NCI-H2227 treated with DMSO at 0.1 percent for 48 hours (cell line): ENCODE results near the gene ZDBF2.
"Not testable (repeated sequence)": the region's sequence is repeated elsewhere in the genome, so short reads cannot be mapped to it uniquely, and the experiment has no call there.

Source experiments
- DNase-seq: peaks from one replicate; lab custom pipeline; 2025; lab: John Stamatoyannopoulos, UW

ZDBF2 gene

GRCh38 chr2:206323486-206323885 is 49.0 kb downstream of the ZDBF2 start:
- no peak for DNase-seq

- DNase-seq = no peak
These were observed 50.4 kb downstream of the ZDBF2 start for GRCh38 chr2:206324869-206325268.

GRCh38 chr2:206328974-206329373 is 54.5 kb downstream of the ZDBF2 start:
- DNase-seq = no peak

GRCh38 chr2:206336861-206337260 is 62.4 kb downstream of the ZDBF2 start:
- DNase-seq = peak; percentile 24

- DNase-seq = no peak
These were observed 63.5 kb downstream of the ZDBF2 start for GRCh38 chr2:206337956-206338355.

GRCh38 chr2:206341396-206341795 is 66.9 kb downstream of the ZDBF2 start:
- no peak for DNase-seq

GRCh38 chr2:206343144-206343543 is 68.7 kb downstream of the ZDBF2 start:
- no peak for DNase-seq

GRCh38 chr2:206343816-206344215 is 69.4 kb downstream of the ZDBF2 start:
- DNase-seq = no peak

- no peak for DNase-seq
These were observed 71.1 kb downstream of the ZDBF2 start for GRCh38 chr2:206345606-206346005.

- no peak for DNase-seq
These were observed 74.9 kb downstream of the ZDBF2 start for GRCh38 chr2:206349375-206349774.

- DNase-seq = peak; percentile 58
These were observed 78.1 kb downstream of the ZDBF2 start for GRCh38 chr2:206352571-206352970.

GRCh38 chr2:206353685-206354084 is 79.2 kb downstream of the ZDBF2 start:
- no peak for DNase-seq

- no peak for DNase-seq
These were observed 79.7 kb downstream of the ZDBF2 start for GRCh38 chr2:206354129-206354528.

- not testable (repeated sequence) for DNase-seq
These were observed 82.4 kb downstream of the ZDBF2 start for GRCh38 chr2:206356840-206357239.

- DNase-seq = not testable (repeated sequence)
These were observed 86.4 kb downstream of the ZDBF2 start for GRCh38 chr2:206360840-206361239.

- no peak for DNase-seq
These were observed 87.1 kb downstream of the ZDBF2 start for GRCh38 chr2:206361407-206362045.
